GM19467 (cell line): ENCODE results near the gene P2RX6.
"Not testable (repeated sequence)": the region's sequence is repeated elsewhere in the genome, so short reads cannot be mapped to it uniquely, and the experiment has no call there.

Experiments used
- ATAC-seq: cut with Tn5 transposase; IDR thresholded peaks from one replicate; pipeline ENCODE4 v1.9.1; 2021; ENCODE audit warnings: mild to moderate bottlenecking, moderate library complexity; ENCODE audit not compliant: unreplicated experiment

Gene P2RX6

DNA sequence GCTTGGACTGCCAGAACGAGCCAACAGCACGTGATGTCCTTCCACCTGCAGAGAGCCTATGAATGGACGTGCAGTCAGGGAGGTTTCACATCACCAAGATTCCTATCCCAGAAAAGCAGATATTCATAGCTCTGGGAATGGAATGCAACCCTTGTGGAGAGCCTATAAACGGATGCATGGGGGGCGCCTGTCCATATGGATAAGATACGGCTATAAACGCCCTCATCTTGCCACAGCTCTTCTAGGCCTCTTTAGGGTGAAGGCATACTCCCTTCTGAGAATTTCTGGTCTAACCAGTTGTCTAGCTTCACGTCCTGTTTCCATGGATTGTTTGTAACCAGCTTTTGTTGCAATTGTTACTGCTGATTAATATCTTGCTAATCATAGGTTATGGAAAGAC lies 56.8 kb downstream of the P2RX6 start:
- not testable (repeated sequence) for ATAC-seq

DNA sequence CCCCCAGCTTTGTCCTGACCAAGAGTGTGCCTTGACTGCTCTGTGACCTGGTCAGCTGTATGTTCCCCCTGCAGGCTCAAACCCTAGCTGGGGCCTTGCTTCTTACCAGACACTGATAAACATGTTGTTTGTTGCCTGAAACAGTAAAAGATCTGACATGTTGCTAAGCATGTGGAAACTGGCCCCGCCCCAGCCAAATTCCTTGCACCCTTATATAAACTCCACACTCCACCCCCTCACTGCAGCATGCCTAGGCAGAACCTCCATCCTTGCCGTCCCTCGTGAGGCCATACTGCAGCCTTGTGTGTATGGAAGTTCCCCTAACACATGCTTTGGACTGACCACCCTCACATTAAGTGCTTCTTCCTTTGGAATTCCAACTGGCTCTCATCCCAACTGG lies 58.1 kb downstream of the P2RX6 start:
- ATAC-seq = no peak

DNA sequence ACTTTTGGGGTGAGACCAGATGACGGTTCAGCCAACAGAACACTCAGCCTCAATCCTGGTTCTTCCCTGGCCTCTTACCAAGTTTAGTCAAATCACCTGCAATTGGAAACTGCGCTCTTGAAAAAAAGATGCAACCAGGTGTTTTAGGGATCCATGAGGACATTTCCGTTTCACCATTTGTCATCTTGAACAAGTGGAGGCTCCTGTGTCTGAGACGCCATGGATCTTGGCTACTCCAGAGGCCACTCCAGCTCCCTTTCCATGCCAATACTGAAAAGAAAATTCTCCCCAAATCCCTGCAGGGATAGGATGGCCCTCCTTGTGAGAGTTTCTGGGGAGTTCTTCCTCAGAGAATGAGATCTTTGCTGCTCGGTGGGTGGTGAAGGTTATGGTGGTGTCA lies 58.5 kb downstream of the P2RX6 start:
- no peak for ATAC-seq

DNA sequence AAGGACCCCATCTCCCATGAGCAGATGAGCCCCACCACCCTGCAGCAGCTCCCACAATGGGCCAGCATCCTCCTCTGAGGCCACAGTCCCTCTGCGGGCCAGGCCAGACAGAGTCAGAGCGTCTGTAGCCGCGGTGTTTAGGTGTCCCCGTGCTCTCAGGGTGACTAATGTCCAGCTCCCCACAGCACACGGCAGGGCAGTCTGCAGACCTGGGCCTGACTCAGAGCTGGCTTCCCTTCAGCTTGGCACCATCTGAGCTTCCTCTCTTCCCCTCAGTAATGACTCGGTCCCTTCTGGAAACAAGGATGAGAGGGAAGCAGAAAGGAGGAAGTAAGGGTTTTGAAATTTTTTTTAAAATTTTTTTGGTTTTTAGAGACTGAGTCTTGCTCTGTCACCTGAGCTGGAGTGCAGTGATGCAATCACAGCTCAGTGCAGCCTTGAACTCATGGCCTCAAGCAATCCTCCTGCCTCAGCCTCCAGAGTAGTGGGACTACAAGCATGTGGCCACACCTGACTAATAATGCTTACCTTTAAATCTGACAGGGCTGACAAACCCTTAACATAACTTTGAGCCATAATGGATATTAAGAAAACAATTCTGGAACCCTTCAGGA lies 59.2 kb downstream of the P2RX6 start:
- no peak for ATAC-seq

DNA sequence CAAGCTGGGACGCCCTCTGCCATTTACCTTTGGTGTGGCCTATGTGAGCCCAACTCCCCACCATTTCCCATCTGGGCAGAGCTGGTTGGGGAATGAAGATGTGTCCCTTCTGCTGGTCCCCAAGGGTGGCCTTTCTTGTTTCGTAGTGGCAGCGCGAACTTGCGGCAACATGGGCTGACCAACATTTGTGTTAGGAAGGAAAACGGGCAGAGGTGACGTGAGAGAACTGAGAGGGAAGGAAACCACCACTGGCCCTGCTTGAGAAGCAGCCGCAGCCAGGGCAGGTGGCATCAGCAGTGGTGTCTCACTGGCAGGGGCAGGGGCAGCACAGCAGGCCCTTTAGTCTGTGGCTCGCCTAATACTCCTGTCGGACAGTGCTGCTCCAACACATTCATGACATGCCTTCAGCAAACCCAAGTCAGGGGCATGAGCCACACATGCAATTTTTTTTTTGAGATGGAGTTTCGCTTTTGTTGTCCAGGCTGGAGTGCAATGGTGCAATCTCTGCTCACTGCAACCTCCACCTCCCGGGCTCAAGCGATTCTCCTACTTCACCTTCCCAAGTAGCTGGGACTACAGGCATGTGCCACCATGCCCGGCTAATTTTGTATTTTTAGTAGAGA lies 60.7 kb downstream of the P2RX6 start:
- ATAC-seq = no peak

DNA sequence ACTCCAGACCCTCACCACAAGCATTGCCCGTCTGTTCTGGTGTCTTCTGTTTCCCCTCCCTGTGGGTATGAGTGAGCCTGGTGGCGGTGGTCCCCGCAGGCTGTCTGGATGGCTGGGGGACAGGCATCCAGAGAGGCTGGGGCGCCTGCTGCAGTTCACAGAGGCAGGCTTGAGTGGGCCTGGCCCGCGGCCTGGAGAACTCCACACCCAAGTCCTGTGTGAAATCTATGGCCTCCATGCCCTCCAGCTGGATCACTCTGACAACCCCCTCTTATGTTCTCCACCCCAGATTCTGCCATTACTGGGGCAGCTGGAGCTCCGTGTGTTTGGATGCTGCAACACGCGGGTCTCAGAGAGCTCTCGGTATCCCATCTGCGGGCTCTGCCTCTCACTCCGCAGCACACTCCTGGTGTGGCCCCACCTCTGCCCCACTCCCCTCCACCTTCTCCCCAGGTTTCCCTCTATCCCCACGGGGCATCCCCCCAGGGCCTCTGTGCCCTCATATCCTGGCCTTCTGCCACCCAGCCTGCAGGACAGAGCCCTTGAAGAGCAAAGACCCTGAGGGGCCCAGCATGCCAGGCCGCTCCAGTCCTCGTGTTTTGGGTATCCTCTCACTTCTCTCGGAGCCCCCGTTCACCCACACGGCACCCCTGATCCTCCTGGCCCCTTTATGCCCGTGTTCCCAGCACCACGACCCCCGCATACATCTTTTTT lies 62.1 kb downstream of the P2RX6 start:
- no peak for ATAC-seq
